Measurements from ENCODE around the gene ADRA2B.
"Not testable (repeated sequence)": the region's sequence is repeated elsewhere in the genome, so short reads cannot be mapped to it uniquely, and the experiment has no call there.

The ADRA2B gene

DNA sequence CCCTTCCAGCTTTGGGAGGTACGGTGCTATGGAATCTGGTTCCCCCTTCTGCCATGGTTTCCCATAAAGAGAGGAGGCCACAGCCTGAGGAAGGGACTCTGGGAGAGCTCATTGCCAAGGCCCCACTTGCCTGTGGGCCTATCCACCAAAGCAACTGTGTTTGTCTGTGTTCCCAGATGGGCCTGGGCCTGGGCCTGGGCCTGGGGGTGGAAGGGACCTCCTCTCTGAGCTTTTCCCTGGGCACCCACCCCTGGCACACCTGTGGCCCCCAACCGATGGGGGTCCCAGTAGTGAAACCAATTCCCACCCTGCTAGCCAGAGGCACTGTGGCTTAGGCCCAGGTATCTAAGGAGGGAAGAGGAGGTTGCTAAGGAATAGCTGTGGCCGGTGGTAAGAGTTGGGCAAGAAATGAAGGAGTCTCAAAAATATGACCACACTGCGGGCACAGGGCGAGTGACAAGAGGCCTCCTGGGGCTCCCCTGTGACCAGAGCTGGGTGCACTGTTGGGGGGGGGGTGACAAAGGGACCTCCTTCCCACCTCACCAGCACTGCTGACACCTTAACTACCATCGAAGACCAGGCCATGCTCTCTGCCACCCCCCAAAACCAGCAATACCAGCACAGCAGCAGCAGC, 33.8 kb upstream of the ADRA2B start:
- DNase-seq (ENCODE audit: low read depth) = no peak

GRCh38 chr2:96148410-96149217, 32.2 kb upstream of the ADRA2B start:
- DNase-seq (ENCODE audit: low read depth) = peak; percentile 91

GRCh38 chr2:96147593-96148201, 31.3 kb upstream of the ADRA2B start:
- DNase-seq (ENCODE audit: low read depth) = no peak

DNA sequence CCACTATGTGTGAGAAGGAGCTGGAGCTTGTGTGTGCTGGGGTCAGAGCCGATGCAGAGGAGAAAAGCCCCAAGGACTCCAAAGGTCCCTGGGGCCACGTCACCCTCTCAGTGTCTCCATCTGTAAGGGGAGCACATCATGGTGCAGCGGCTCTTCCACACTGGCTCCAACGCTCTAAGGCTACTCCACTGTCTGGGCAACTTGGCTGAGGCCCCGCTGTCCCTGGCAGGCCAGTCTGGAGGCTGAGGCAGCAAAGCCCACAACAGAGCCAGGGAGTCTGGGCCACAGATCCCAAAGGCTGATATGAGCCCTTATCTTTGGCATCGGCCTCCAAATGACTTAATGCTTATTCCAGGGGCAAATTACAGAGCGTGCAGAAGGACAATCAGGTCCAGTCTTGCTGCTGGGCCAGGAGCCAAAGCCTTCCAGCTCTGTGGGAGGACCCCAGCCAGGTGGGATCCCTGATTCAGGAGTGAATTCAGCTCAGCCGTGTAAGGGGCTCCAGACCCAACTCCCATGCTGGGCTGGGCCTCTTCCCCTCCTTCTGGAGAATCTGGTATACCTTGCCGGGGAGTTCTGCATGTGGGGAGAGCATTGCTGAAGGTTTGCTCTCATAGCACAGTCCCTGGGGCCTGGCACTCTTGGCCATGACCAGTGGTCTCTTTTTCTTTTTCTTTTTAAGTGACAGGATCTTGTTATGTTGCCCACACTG, 30.7 kb upstream of the ADRA2B start:
- DNase-seq (ENCODE audit: low read depth) = peak; percentile 40

GRCh38 chr2:96146153-96146880, 29.9 kb upstream of the ADRA2B start:
- no peak for DNase-seq (ENCODE audit: low read depth)

DNA sequence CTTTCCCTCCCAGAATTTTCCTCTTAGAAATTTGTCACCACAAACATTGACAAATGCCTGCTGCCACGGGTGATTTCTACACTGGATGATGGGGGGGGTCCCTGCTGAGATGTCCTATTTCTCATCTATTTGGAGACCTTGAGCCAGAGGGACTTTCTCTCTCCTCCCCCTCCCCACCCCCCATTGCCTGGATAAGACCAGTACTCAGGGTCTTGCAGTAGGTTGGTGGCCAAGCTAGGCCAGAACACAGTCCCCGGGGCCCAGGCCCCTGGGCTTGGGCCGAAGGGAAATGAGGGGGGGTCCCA, 29.4 kb upstream of the ADRA2B start:
- no peak for DNase-seq (ENCODE audit: low read depth)

GRCh38 chr2:96145036-96145847, 28.9 kb upstream of the ADRA2B start, which contains the start of gene DUSP2:
Gene DUSP2 (minus strand): TSS chr2:96145440. CDS start chr2:96145354, 86 bp downstream.
- peak; percentile 47 for DNase-seq (ENCODE audit: low read depth)

DNA sequence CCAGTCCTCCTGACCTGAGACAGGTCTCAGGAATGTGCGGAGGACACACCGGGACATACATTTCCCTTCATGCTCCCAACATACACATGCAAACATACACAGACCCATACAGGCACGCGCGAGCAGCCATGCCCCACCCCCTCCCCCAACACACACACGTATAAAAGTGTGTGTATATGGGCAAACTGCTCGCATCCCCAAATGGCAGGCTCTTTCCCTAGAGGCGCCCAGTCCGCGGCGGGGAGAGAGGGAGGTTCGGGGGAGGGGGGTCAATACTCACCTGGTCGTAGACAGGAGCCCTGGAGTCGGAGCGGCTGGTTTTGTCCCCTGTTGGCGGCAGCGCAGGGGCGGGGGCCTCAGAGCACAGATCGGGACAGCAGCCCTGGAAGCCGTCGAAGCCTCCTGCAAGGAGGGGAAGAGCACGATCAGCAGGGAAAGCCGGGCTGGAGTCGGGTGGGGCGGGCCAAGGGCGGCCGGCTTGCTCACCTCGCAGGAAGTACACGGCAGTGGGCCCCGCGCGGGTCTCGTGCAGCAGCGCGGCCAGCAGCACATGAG, 28.2 kb upstream of the ADRA2B start:
- DNase-seq (ENCODE audit: low read depth) = no peak

- no peak for DNase-seq (ENCODE audit: low read depth)
These were observed 27.6 kb upstream of the ADRA2B start for GRCh38 chr2:96143848-96144480.

DNA sequence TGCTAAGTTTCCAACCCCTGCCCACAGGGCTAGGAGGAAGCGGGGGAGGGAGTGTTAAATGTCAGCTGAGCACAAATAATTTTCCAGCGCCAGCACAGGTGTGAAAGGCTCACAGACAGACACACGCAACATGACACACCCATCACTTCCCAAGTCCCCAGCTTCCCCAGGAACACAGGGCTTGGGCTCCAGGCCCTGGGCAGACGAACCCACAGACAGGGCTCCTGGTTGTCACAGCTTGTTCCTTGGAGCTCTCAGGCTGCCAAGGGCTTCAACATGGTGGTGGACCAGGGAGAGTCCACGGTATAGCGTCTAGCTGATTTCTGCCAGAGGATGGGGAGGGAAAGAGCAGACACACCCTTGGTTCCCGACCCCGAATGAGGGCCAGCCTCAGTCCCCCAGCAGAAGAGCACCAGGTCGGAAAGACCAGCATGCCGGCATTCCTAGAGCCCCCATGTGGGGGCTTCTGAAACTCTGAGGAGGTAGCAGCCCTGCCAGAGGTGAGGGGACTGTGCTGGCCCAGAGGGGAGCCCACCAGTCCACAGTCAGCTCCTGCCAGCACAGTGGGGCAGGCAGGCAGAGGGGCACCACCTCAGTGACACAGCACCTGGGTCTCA, 27.0 kb upstream of the ADRA2B start:
- no peak for DNase-seq (ENCODE audit: low read depth)

- no peak for DNase-seq (ENCODE audit: low read depth)
These were observed 26.1 kb upstream of the ADRA2B start for GRCh38 chr2:96142217-96143113.

- DNase-seq (ENCODE audit: low read depth) = not testable (repeated sequence)
These were observed 25.2 kb upstream of the ADRA2B start for GRCh38 chr2:96141624-96141967.

DNA sequence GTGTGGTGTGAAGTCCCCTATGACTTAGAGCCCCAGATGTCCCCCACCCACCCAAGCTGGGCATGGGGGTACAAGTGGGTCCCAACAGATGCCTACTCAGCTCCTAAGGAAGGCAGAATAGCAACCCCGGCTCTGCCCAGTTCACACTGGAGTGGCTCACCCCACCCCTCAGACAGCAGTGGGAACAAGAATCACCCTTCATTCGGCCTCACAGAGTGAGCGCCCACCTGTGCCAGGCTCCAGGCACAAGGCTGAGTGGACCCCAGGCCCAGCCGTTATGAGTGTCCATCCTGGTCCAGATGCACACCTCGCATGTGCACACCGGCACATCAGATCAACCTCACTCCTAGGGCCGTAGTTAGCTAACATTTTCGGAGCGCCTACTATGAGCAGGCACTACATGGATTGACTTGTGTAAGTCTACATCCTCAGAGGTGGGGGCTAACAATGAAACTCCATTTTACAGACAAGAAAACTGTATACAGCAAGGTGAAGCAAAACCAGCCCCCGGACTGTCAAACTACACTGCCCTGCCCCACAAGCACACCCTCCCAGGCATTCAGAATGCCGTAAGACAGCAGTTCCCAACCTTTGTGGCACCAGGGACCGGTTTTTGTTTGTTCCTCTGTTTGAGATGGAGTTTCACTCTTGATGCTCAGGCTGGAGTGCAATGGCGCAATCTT, 24.7 kb upstream of the ADRA2B start:
- DNase-seq (ENCODE audit: low read depth) = no peak

- no peak for DNase-seq (ENCODE audit: low read depth)
These were observed 22.9 kb upstream of the ADRA2B start for GRCh38 chr2:96139181-96139758.

DNA sequence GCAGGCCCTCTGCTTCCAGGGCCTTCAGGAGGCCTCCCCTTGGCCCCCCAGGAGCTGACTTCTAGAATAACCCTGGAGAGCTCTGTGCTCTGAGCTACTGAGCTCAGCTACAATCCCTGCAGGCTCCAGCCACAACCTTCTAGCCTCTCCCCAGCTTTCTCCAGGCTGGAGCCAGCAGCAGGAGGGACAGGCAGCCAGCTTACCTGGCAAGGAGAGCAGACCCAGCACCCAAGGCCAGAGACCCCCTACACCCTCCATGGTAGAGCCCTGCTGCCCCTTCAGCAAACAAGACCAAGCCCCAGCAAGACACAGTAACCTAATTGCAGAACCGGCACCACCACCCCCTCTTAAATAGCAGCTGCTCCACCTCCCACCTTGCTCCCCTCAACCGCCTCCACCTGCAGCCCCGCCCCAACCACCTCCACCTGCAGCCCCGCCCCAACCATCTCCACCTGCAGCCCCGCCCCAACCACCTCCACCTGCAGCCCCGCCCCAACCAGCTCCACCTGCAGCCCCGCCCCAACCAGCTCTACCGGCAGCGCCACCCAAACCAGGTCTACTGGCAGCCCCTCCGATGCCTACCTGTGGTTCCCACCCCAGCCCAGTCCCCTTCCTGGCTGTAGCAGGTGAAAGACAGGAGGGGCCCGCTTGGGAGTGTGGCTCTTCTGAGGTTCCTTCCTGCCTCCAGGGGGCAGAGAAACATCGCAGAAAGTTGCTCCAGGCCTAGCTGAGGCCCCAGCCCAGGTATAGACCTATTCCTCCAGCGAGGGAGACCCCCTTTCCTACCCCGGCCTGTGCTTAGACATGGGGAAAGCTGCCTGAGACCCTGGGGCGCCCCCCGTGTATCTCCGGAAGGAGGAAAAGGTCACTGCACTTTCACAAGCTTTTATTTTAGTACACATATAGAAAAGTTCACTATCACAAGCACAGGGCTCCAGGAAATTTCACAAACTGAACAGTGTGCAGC, 22.1 kb upstream of the ADRA2B start, which contains the start of gene ASTL:
Gene ASTL (minus strand): TSS at position 324 of the 967 bp plus-strand sequence. CDS start 66 bp downstream, at position 258.
- peak; percentile 55 for DNase-seq (ENCODE audit: low read depth)

All from ELR (cell line).